GM19468 (cell line): ENCODE results near the gene REL.

ENCODE experiments used
- ATAC-seq: cut with Tn5 transposase; IDR thresholded peaks from one replicate; pipeline ENCODE4 v1.9.1; 2021; ENCODE audit warnings: mild to moderate bottlenecking, moderate library complexity, moderate number of reproducible peaks; ENCODE audit not compliant: unreplicated experiment; ENCODE audit errors: extremely low read depth

Gene REL

GRCh38 chr2:60961457-60961856, 80.1 kb downstream of the REL start:
- ATAC-seq = no peak

GRCh38 chr2:60962528-60962927, 81.2 kb downstream of the REL start:
- ATAC-seq = no peak

GRCh38 chr2:60963190-60963589, 81.8 kb downstream of the REL start:
- ATAC-seq = no peak

GRCh38 chr2:60964651-60965498, 83.5 kb downstream of the REL start:
- no peak for ATAC-seq

- ATAC-seq = no peak
These were observed 84.1 kb downstream of the REL start for GRCh38 chr2:60965499-60965785.

GRCh38 chr2:60966507-60967405, 85.4 kb downstream of the REL start:
- ATAC-seq = peak; percentile 8

- ATAC-seq = no peak
These were observed 91.7 kb downstream of the REL start for GRCh38 chr2:60972889-60973656.

- no peak for ATAC-seq
These were observed 92.3 kb downstream of the REL start for GRCh38 chr2:60973705-60974104.

GRCh38 chr2:60974652-60975051, 93.3 kb downstream of the REL start:
- ATAC-seq = no peak
